ENCODE measurements around the gene PLA2G4F. TPM values are rescaled to one million over a fixed set of nuclear protein-coding genes. Genes with fewer than 3 reads are reported as not detected.

Gene PLA2G4F
- total RNA-seq, 1 experiment from 2014 or later, result 0.87 TPM

DNA sequence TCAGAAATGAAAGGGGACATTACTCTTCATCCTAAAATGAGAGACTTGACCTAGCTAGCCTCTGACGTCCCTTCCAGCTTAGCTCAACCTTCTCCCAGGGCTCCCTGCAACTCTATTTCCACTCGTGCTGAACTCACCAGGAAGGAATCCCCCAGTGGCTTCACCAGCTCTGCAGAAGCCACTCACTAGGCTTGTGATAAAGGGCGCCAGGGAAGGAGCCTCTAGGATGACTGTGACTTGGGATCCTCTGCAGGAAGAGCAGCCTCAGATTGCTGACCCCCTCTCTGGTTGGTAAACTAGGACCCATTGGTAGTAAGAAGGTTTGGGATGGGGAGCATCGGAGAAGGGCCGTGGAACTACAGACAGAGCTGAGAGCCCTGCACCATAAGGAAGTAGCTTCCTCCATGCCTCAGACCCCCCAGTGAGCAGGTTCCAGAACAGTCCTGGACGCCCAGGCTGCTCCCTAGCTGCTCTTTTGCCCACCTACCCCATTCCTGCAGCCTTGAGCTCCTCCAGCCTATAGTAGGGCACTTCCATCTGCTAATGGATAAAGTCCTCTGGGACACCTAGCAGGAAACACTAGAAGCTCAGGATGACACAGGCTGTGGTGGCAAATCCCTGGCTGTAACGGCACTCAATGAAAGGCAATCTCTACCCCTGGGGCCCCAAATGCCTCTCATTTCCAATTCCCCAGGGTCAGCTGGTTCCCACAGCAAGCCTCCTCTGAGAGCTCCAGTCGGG, 26.0 kb downstream of the PLA2G4F start:
- intact Hi-C loops (cut with micrococcal nuclease; ENCODE audit: unreplicated experiment), result no loop called here

DNA sequence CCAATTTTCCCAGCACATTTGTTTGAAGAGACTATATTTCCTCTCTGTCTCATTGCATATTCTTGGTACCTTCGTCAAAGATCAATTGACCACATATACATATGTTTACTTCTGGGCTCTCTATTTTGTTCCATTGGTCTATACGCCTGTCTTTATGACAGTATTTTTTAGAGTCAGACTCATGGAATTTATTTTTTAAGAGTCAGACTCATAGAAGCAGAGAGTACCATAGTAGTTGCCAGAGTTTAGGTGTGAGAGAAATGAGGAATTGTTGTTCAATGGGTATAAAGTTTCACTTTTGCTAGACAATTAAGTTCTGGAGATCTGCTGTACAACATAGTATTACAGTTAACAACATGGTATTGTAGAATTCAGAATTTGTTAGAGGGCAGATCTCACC, 27.1 kb downstream of the PLA2G4F start:
- BruUV-seq (replicated peaks), result no TSS peak

More for the DNA sequence above, 26.0 kb downstream of the PLA2G4F start:
- Mint-ChIP-seq H3K27ac (ENCODE audit: unreplicated experiment) (no peak overlapping the region), H3K4me1 (ENCODE audit: low read depth, unreplicated experiment) (no peaks in the 10 kb centered on the region), H3K9me3 (ENCODE audit: low read depth, unreplicated experiment) (no peaks in the 10 kb centered on the region), H3K4me3 (ENCODE audit: low read depth, unreplicated experiment) (no peak overlapping the region), H3K27me3 (ENCODE audit: unreplicated experiment) (peaks cover 22% of the 10 kb centered on the region), H3K36me3 (ENCODE audit: insufficient read depth, unreplicated experiment) (no peaks in the 10 kb centered on the region)
- TF ChIP-seq, protein P1, sequence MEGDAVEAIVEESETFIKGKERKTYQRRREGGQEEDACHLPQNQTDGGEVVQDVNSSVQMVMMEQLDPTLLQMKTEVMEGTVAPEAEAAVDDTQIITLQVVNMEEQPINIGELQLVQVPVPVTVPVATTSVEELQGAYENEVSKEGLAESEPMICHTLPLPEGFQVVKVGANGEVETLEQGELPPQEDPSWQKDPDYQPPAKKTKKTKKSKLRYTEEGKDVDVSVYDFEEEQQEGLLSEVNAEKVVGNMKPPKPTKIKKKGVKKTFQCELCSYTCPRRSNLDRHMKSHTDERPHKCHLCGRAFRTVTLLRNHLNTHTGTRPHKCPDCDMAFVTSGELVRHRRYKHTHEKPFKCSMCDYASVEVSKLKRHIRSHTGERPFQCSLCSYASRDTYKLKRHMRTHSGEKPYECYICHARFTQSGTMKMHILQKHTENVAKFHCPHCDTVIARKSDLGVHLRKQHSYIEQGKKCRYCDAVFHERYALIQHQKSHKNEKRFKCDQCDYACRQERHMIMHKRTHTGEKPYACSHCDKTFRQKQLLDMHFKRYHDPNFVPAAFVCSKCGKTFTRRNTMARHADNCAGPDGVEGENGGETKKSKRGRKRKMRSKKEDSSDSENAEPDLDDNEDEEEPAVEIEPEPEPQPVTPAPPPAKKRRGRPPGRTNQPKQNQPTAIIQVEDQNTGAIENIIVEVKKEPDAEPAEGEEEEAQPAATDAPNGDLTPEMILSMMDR (IDR thresholded peaks at IDR 0.05; ENCODE audit: unreplicated experiment), result no peak
- no TSS peak for BruUV-seq (replicated peaks)
- no peak for DNase-seq
- CTCF ChIA-PET, result no interaction called here

DNA sequence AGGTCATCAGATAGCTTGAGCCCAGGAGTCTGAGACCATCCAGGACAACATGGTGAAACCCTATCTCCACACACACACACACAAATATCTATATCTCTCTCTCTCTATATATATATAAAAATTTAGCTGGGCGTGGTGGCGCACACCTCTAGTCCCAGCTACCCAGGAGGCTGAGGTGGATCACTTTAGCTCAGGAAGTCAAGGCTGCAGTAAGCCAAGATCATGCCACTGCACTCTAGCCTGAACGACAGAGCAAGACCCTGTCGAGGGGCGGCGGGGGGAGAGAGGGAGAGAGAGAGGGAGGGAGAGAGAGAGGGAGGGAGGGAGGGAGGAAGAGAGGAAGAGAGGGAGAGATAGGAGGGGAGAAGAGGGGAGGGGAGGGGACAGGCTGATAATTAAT, 28.0 kb downstream of the PLA2G4F start:
- peaks cover 22% of the 10 kb centered on the region for H3K27me3 Mint-ChIP-seq (ENCODE audit: unreplicated experiment)
- CTCF ChIA-PET, result no interaction called here
- no peak overlapping the region for H3K4me3 Mint-ChIP-seq (ENCODE audit: low read depth, unreplicated experiment)
- no peaks in the 10 kb centered on the region for H3K36me3 Mint-ChIP-seq (ENCODE audit: insufficient read depth, unreplicated experiment)
- no peaks in the 10 kb centered on the region for H3K4me1 Mint-ChIP-seq (ENCODE audit: low read depth, unreplicated experiment)
- no TSS peak for BruUV-seq (replicated peaks)
- no peaks in the 10 kb centered on the region for H3K9me3 Mint-ChIP-seq (ENCODE audit: low read depth, unreplicated experiment)
- no peak overlapping the region for H3K27ac Mint-ChIP-seq (ENCODE audit: unreplicated experiment)
- intact Hi-C loops (cut with micrococcal nuclease; ENCODE audit: unreplicated experiment), result no loop called here
- DNase-seq, result no peak
- TF ChIP-seq, protein P1 (IDR thresholded peaks at IDR 0.05; ENCODE audit: unreplicated experiment), result no peak

More for the DNA sequence above, 27.1 kb downstream of the PLA2G4F start:
- Mint-ChIP-seq H3K27ac (ENCODE audit: unreplicated experiment) (no peak overlapping the region), H3K4me1 (ENCODE audit: low read depth, unreplicated experiment) (no peaks in the 10 kb centered on the region), H3K4me3 (ENCODE audit: low read depth, unreplicated experiment) (no peak overlapping the region), H3K27me3 (ENCODE audit: unreplicated experiment) (peaks cover 22% of the 10 kb centered on the region), H3K9me3 (ENCODE audit: low read depth, unreplicated experiment) (no peaks in the 10 kb centered on the region), H3K36me3 (ENCODE audit: insufficient read depth, unreplicated experiment) (no peaks in the 10 kb centered on the region)
- intact Hi-C loops (cut with micrococcal nuclease; ENCODE audit: unreplicated experiment), result no loop called here
- TF ChIP-seq, protein P1 (IDR thresholded peaks at IDR 0.05; ENCODE audit: unreplicated experiment), result no peak
- DNase-seq, result no peak
- CTCF ChIA-PET, result no interaction called here

DNA sequence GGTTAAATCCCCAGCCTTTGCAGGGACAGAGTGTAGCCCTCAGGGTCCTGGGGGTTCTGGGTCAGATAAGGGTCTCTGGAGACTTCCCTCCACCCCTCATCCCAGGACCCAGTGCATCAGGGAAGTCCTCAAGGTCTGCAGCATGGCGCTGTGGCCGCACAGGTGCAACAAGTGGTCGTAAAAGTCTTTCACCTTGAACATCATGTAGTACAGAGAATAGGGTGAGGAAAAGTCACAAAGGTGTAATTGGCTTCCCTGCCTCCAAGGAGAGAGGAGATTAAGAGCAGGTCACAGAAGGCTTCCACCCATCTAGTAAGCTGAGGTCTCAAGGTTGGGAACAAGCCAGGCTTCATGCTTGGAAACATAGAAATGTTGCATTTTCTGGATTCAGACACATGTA, 32.9 kb downstream of the PLA2G4F start:
- Mint-ChIP-seq H3K4me1 (ENCODE audit: low read depth, unreplicated experiment) (no peaks in the 10 kb centered on the region), H3K36me3 (ENCODE audit: insufficient read depth, unreplicated experiment) (no peaks in the 10 kb centered on the region), H3K4me3 (ENCODE audit: low read depth, unreplicated experiment) (no peak overlapping the region), H3K27me3 (ENCODE audit: unreplicated experiment) (peaks cover 29% of the 10 kb centered on the region), H3K9me3 (ENCODE audit: low read depth, unreplicated experiment) (no peaks in the 10 kb centered on the region), H3K27ac (ENCODE audit: unreplicated experiment) (no peak overlapping the region)
- DNase-seq, result no peak
- intact Hi-C loops (cut with micrococcal nuclease; ENCODE audit: unreplicated experiment), result no loop called here
- TF ChIP-seq, protein P1 (IDR thresholded peaks at IDR 0.05; ENCODE audit: unreplicated experiment), result no peak
- BruUV-seq (replicated peaks), result no TSS peak
- CTCF ChIA-PET, result no interaction called here

Measured in Calu3 (cell line).